Panc1 (cell line): ENCODE data around the gene CLEC16A.

Experiments used
- POLR2AphosphoS5 ChIP-seq: IDR thresholded peaks from 2 replicates; pipeline ENCODE4 v1.6.1; 2012; ENCODE audit warnings: mild to moderate bottlenecking, low read depth, low read length, moderate library complexity
- TCF7L2 ChIP-seq: IDR thresholded peaks from 2 replicates; pipeline ENCODE4 v1.6.1; 2011; ENCODE audit warnings: mild to moderate bottlenecking, low read depth, low read length, inconsistent platforms
- TF ChIP-seq, protein P1 (sequence below): fragments of 450-650 bp; IDR thresholded peaks from 2 replicates; pipeline ENCODE4 v1.5.1; 2017; ENCODE audit warnings: mild to moderate bottlenecking

DNA sequence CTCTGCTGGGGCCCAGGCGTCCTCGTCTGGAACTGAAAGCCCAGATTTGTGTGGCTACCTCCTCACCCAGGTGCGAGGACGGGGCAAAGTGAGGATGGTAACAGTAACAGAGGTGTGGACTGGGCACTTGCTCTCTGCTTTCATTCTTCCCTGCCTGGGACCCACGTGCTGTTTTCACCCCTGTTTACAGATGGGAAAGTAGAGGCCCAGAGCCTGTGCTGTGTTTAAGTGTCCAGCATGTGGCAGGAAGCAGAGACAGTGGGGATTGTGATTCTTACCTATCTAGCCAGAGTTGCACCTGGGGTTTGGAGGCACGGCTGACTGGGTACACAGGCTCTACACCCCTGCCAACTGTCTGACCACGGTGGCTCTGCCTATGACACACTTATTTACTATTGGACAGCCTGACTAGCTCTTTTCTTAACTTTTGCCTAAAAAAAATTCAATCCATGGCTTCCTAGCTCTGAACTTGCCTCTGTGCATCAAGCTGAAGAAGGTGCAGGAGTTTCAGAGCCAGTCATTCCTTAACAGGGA is 155.4 kb downstream of the CLEC16A start:
- TF ChIP-seq, protein P1, sequence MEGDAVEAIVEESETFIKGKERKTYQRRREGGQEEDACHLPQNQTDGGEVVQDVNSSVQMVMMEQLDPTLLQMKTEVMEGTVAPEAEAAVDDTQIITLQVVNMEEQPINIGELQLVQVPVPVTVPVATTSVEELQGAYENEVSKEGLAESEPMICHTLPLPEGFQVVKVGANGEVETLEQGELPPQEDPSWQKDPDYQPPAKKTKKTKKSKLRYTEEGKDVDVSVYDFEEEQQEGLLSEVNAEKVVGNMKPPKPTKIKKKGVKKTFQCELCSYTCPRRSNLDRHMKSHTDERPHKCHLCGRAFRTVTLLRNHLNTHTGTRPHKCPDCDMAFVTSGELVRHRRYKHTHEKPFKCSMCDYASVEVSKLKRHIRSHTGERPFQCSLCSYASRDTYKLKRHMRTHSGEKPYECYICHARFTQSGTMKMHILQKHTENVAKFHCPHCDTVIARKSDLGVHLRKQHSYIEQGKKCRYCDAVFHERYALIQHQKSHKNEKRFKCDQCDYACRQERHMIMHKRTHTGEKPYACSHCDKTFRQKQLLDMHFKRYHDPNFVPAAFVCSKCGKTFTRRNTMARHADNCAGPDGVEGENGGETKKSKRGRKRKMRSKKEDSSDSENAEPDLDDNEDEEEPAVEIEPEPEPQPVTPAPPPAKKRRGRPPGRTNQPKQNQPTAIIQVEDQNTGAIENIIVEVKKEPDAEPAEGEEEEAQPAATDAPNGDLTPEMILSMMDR = no peak
- no peak for TF ChIP-seq POLR2AphosphoS5
- no peak for TF ChIP-seq TCF7L2
